Nephron progenitor cell (in vitro differentiated cells): ENCODE measurements around the gene EXOSC3.

Experiments used
- DNase-seq: peaks from one replicate; pipeline ENCODE4 v3.0.0; 2021
- H3K27ac Mint-ChIP-seq: 2 replicates; pipeline ENCODE4 v1.8.0; 2021; ENCODE audit warnings: mild to moderate bottlenecking, moderate library complexity, mixed read lengths
- H3K27me3 Mint-ChIP-seq: 2 replicates; pipeline ENCODE4 v1.8.0; 2021; ENCODE audit warnings: mild to moderate bottlenecking, low read depth, mixed read lengths; ENCODE audit not compliant: poor library complexity
- H3K36me3 Mint-ChIP-seq: 2 replicates; pipeline ENCODE4 v1.8.0; 2021; ENCODE audit warnings: low read depth, mixed read lengths
- H3K4me1 Mint-ChIP-seq: 2 replicates; pipeline ENCODE4 v1.8.0; 2021; ENCODE audit warnings: mixed read lengths
- H3K4me3 Mint-ChIP-seq: 2 replicates; pipeline ENCODE4 v1.8.0; 2021; ENCODE audit warnings: mild to moderate bottlenecking, moderate library complexity, mixed read lengths
- H3K9me3 Mint-ChIP-seq: 2 replicates; pipeline ENCODE4 v1.8.0; 2021; ENCODE audit warnings: mild to moderate bottlenecking, moderate library complexity, mixed read lengths
- TF ChIP-seq, protein P1 (sequence below): fragments of 200-600 bp; sonication (generic); IDR thresholded peaks from 2 replicates; pipeline ENCODE4 v1.5.0; 2021; ENCODE audit warnings: antibody characterized with exemption

Gene EXOSC3

DNA sequence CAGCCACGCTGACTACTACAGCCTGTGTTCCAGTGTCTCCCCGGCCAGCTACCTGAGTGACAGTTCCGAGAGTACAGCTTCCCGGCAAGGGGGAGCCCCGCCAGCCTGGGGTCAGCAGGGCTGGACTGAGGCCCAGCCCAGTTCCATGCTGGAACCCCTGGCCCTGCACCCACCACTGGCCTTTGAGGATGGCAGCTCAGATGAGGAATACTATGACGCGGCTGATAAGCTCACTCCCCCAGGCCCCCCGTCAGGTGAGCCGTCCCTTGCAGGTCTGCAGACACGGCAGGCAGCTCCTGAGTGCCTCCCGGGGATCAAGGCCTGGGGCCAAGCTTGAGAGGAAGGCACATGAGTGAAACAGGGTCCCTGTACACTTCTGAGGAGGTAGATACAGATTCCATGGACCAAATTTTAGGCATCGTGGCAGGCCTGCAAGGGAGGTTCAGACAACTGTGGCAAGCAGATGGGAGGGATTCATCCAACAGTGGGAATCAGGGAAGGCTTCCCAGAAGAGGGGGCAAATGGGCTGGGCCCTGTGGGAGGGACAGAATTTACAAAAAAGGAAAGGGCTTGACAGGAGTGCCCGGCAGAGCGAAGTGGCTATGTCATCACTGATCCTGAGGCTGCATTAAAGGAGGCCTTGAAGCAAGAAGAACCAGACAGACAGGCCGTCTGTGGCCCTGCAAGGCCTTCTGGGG is 44.1 kb downstream of the EXOSC3 start:
- Mint-ChIP-seq H3K9me3 (no peaks in the 10 kb centered on the region), H3K4me3 (no peak overlapping the region), H3K4me1 (peaks cover 28% of the 10 kb centered on the region), H3K27ac (no peak overlapping the region), H3K36me3 (no peaks in the 10 kb centered on the region), H3K27me3 (peaks cover 14% of the 10 kb centered on the region)
- no peak for DNase-seq
- TF ChIP-seq, protein P1, sequence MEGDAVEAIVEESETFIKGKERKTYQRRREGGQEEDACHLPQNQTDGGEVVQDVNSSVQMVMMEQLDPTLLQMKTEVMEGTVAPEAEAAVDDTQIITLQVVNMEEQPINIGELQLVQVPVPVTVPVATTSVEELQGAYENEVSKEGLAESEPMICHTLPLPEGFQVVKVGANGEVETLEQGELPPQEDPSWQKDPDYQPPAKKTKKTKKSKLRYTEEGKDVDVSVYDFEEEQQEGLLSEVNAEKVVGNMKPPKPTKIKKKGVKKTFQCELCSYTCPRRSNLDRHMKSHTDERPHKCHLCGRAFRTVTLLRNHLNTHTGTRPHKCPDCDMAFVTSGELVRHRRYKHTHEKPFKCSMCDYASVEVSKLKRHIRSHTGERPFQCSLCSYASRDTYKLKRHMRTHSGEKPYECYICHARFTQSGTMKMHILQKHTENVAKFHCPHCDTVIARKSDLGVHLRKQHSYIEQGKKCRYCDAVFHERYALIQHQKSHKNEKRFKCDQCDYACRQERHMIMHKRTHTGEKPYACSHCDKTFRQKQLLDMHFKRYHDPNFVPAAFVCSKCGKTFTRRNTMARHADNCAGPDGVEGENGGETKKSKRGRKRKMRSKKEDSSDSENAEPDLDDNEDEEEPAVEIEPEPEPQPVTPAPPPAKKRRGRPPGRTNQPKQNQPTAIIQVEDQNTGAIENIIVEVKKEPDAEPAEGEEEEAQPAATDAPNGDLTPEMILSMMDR: no peak

DNA sequence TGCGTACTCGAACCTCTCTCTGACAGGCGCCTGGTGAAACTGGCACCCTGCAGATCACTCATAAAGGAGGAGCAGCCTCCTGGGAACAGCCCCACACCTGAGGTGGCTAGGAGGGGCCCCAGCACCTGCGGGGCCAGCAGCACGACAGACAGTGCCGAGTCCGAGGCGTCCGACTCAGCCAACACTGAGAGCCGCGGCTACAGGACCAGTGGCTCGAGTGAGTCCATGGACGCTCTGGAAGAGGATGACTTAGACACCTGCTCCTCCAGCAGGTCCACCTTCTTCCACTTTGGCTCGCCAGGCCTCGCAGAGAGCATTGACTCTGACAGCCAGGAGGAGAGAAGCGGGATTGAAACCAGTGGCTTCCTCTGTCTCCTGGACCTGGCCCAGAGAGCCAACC is 44.7 kb downstream of the EXOSC3 start:
- TF ChIP-seq, protein P1: no peak
- Mint-ChIP-seq H3K4me3 (no peak overlapping the region), H3K36me3 (no peaks in the 10 kb centered on the region), H3K9me3 (no peaks in the 10 kb centered on the region), H3K27ac (no peak overlapping the region), H3K4me1 (peaks cover 28% of the 10 kb centered on the region), H3K27me3 (peaks cover 14% of the 10 kb centered on the region)
- no peak for DNase-seq

DNA sequence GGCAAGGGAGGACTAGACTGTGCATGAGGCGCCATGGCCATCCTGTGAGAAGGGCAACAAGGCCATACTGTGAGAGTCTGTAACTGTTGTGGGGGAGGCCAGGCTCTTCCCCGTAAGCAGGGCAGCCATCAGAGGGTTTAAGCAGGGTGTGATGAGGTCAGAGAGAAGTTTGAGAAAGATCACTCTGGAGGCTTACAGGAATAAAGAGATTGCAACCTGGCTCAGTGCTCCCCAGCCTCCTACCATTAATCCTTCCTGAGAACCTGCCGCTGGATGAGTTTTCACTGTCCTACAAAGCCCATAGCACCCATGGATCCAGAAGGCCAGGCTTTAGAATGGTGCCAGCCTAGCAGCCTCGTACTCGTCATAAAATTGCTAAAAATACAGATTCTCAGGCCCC is 45.6 kb downstream of the EXOSC3 start:
- no peak for DNase-seq
- Mint-ChIP-seq H3K9me3 (no peaks in the 10 kb centered on the region), H3K4me3 (no peak overlapping the region), H3K27ac (no peak overlapping the region), H3K36me3 (no peaks in the 10 kb centered on the region), H3K27me3 (peaks cover 12% of the 10 kb centered on the region), H3K4me1 (peaks cover 28% of the 10 kb centered on the region)
- TF ChIP-seq, protein P1: no peak

DNA sequence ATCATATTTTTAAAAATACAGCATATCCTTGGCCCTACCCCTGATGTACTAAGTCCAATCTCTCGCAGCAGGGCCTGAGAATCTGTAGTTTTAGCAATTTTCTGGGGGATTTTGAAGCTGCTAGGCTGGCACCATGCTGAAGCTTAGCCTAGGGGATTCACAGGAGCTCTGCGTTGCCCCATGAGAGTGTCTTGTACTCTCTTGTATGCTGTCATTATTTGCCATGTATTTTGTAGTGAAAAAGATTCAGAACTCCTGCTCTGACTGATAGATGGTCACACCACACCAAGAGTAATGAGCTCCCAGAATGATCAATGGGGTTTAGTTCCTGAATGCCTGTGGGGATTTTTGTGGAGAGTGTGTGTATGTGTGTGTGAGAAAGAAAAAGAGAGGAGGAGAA is 51.9 kb downstream of the EXOSC3 start:
- Mint-ChIP-seq H3K4me3 (no peak overlapping the region), H3K27me3 (peaks cover 31% of the 10 kb centered on the region), H3K27ac (no peak overlapping the region), H3K4me1 (no peaks in the 10 kb centered on the region), H3K36me3 (no peaks in the 10 kb centered on the region), H3K9me3 (no peaks in the 10 kb centered on the region)
- TF ChIP-seq, protein P1: no peak
- DNase-seq: no peak

DNA sequence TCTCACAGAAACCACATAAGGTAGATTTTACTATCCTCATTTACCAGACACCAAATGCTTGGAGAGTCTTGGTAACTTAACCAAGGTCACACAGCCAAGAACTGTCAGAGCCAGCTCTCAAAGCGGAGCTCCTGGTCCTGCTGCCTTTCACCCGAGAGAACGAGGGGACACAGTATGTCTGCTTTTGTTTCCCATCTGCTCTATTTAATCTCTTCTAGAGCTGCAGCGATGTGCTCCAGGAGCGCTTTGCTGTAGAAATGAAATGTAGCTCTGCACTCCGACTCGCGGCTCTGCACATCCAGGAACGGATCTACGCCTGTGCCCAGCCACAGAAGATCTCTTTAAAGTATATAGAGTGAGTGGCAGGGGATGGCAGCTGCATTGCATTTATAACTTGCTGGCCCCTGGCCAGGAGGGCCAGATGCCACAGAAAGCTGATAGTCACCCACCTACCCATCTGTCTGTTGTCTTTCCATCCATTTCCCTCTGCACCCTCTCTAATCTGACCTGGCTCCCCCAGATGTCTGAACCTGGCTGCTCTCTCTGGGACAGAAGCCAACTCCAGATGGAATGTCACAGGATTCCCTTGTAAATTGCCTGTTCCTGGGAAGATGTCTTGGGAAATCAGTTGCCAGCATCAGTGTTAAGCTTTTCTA is 52.6 kb downstream of the EXOSC3 start:
- H3K36me3 Mint-ChIP-seq: no peaks in the 10 kb centered on the region
- H3K27ac Mint-ChIP-seq: no peak overlapping the region
- H3K4me3 Mint-ChIP-seq: no peak overlapping the region
- peaks cover 35% of the 10 kb centered on the region for H3K27me3 Mint-ChIP-seq
- TF ChIP-seq, protein P1: no peak
- H3K4me1 Mint-ChIP-seq: no peaks in the 10 kb centered on the region
- DNase-seq: no peak
- no peaks in the 10 kb centered on the region for H3K9me3 Mint-ChIP-seq

DNA sequence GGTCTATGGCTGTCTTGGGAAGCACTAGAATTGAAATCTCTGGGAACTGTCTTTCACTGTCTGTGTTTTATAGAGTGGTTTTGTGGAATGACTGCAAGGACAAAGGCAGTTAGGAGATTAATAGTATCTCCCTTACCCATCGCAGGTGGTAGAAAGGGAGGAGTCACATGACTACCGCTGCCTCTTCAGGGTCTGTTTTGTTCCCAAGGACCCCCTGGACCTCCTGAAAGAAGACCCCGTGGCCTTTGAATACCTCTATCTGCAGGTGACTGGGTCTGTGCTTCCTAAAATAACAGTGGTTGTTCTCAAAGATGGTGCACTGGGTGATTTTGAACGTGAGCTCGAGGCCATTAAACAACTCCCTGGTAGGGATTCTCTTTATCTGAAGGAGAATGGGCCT is 54.0 kb downstream of the EXOSC3 start:
- Mint-ChIP-seq H3K4me3 (no peak overlapping the region), H3K27ac (no peak overlapping the region), H3K4me1 (no peaks in the 10 kb centered on the region), H3K27me3 (peaks cover 37% of the 10 kb centered on the region), H3K36me3 (no peaks in the 10 kb centered on the region), H3K9me3 (no peaks in the 10 kb centered on the region)
- DNase-seq: no peak
- TF ChIP-seq, protein P1: no peak
